Keratinocyte (primary cell): Measurements from ENCODE around the gene P2RX2.

Experiments
- CTCF ChIP-seq, 3 experiments: IDR thresholded peaks in 1 of 3; conservative IDR thresholded peaks in 1 of 3; optimal IDR thresholded peaks in 1 of 3; 2 replicates in 2 of 3; 3 replicates in 1 of 3; pipeline versions ENCODE3 to v1.5.1; 2011; ENCODE audit warnings: low read length in 3 of 3, mild to moderate bottlenecking in 3 of 3, moderate library complexity in 2 of 3, control low read depth in 1 of 3, inconsistent platforms in 1 of 3; ENCODE audit not compliant: insufficient read depth in 2 of 3; ENCODE audit errors: extremely low read depth in 1 of 3
- EZH2 ChIP-seq: IDR thresholded peaks from one replicate; pipeline ENCODE4 v1.6.1; 2012; ENCODE audit warnings: inconsistent platforms, mild to moderate bottlenecking, low read length, moderate library complexity

- TF ChIP-seq CTCF (optimal IDR thresholded peaks at IDR 0.05 in 1 of 3, IDR thresholded peaks at IDR 0.05 in 1 of 3, conservative IDR thresholded peaks at IDR 0.05 in 1 of 3; ENCODE audit: extremely low read depth in 1 of 3, insufficient read depth in 2 of 3, low read length in 3 of 3): no peak
- no peak for TF ChIP-seq EZH2
Measured at GRCh38 chr12:132629330-132629729, 10.8 kb downstream of the P2RX2 start.
